H1 (cell line): ENCODE results near the gene TMEM129. TPM values are rescaled to one million over a fixed set of nuclear protein-coding genes. Genes with fewer than 3 reads are reported as not detected.
A peak's percentile ranks its signal among the peaks of the same experiment; 100 is the strongest.

Experiments used
- CTCF ChIA-PET: fragments of 300-600 bp; sonication (Branson Sonifier 250); formaldehyde crosslinking; loops from one replicate; lab custom pipeline; 2021; ENCODE audit not compliant: partially characterized antibody; lab: Charles Lee
- POLR2A ChIA-PET: fragments of 300-600 bp; sonication (Branson Sonifier 250); formaldehyde crosslinking; loops from one replicate; lab custom pipeline; 2021; ENCODE audit warnings: inconsistent platforms; ENCODE audit not compliant: partially characterized antibody; lab: Charles Lee
- DNase-seq, 2 experiments: peaks; one replicate each; pipeline versions ENCODE4 v3.0.0 to v3.0.0-alpha.2; 2010 to 2022; ENCODE audit warnings: low spot score in 2 of 2, low read depth in 1 of 2, mixed read lengths in 1 of 2
- FAIRE-seq: peaks from 2 replicates; lab custom pipeline; 2011; peaks lifted over from hg19 to GRCh38; lab: Jason Lieb, UNC
- H2AFZ ChIP-seq: 2 replicates; pipeline ENCODE4 v1.8.1; 2012; ENCODE audit warnings: low read length, inconsistent platforms
- H2AK5ac ChIP-seq: 2 replicates; pipeline ENCODE4 v1.6.1; 2013; ENCODE audit warnings: low read depth, low read length
- H2BK120ac ChIP-seq: replicated peaks from 2 replicates; pipeline ENCODE3; 2013; ENCODE audit warnings: low read depth, low read length, inconsistent platforms
- H2BK12ac ChIP-seq: 2 replicates; pipeline ENCODE4 v1.6.1; 2013; ENCODE audit warnings: low read depth, low read length
- H2BK15ac ChIP-seq: 2 replicates; pipeline ENCODE4 v1.6.1; 2013; ENCODE audit warnings: low read length
- H2BK20ac ChIP-seq: 2 replicates; pipeline ENCODE4 v1.6.1; 2013; ENCODE audit warnings: low read length
- H2BK5ac ChIP-seq: 2 replicates; pipeline ENCODE4 v1.6.1; 2013; ENCODE audit warnings: low read depth, low read length
- H3K14ac ChIP-seq: 2 replicates; pipeline ENCODE4 v1.6.1; 2013; ENCODE audit warnings: inconsistent platforms; ENCODE audit not compliant: insufficient read length
- H3K18ac ChIP-seq: 2 replicates; pipeline ENCODE4 v1.6.1; 2013; ENCODE audit warnings: low read length; ENCODE audit errors: extremely low read depth
- H3K23ac ChIP-seq: 2 replicates; pipeline ENCODE4 v1.6.1; 2013; ENCODE audit warnings: inconsistent platforms; ENCODE audit not compliant: insufficient read length
- H3K23me2 ChIP-seq: 2 replicates; pipeline ENCODE4 v1.6.1; 2013; ENCODE audit warnings: low read depth, low read length
- H3K27ac ChIP-seq: 2 replicates; pipeline ENCODE4 v1.6.1; 2011; ENCODE audit warnings: low read depth, low read length, inconsistent platforms
- H3K27me3 ChIP-seq, 4 experiments: replicated peaks in 1 of 4; 1 replicate in 1 of 4; 2 replicates in 3 of 4; pipeline versions ENCODE4 v1.6.1 to v1.8.1; 2011 to 2013; ENCODE audit warnings: low read length in 3 of 4, mild to moderate bottlenecking in 3 of 4, inconsistent platforms in 2 of 4, mixed read lengths in 2 of 4, moderate library complexity in 1 of 4; ENCODE audit not compliant: control insufficient read depth in 3 of 4, insufficient read depth in 3 of 4; ENCODE audit errors: extremely low read depth in 1 of 4
- H3K36me3 ChIP-seq, 4 experiments: 2 replicates each; pipeline versions ENCODE4 v1.6.1 to v1.8.1; 2011 to 2013; ENCODE audit warnings: mild to moderate bottlenecking in 4 of 4, low read length in 3 of 4, moderate library complexity in 2 of 4, control low read depth in 1 of 4, inconsistent platforms in 1 of 4; ENCODE audit not compliant: insufficient read depth in 4 of 4, control insufficient read depth in 2 of 4
- H3K4ac ChIP-seq: replicated peaks from 2 replicates; pipeline ENCODE3; 2013; ENCODE audit warnings: low read length, low read depth, mixed read lengths, inconsistent platforms; ENCODE audit not compliant: insufficient read length
- H3K4me1 ChIP-seq, 4 experiments: replicated peaks in 1 of 4; 1 replicate in 1 of 4; 2 replicates in 3 of 4; pipeline versions ENCODE4 v1.6.1 to v1.8.1; 2011 to 2013; ENCODE audit warnings: low read length in 3 of 4, inconsistent platforms in 2 of 4, mixed read lengths in 1 of 4; ENCODE audit not compliant: insufficient read depth in 4 of 4, control insufficient read depth in 3 of 4
- H3K4me2 ChIP-seq, 2 experiments: 2 replicates each; pipeline versions ENCODE4 v1.6.1 to v1.8.1; 2011 to 2013; ENCODE audit warnings: low read depth in 2 of 2, low read length in 2 of 2, control low read depth in 1 of 2, inconsistent platforms in 1 of 2, mild to moderate bottlenecking in 1 of 2; ENCODE audit not compliant: insufficient read depth in 1 of 2
- H3K4me3 ChIP-seq, 4 experiments: fragments of 200-600, 300-600 bp in 1 of 4; sonication (generic), shearing (Covaris generic), sonication (Bioruptor Twin) in 1 of 4; 2 replicates each; pipeline versions ENCODE4 v1.5.1 to v1.8.1; 2011 to 2016; ENCODE audit warnings: low read length in 4 of 4, low read depth in 3 of 4, control low read depth in 2 of 4, inconsistent platforms in 2 of 4, mild to moderate bottlenecking in 2 of 4, mixed read lengths in 1 of 4, moderate library complexity in 1 of 4; ENCODE audit not compliant: insufficient read depth in 2 of 4; ENCODE audit errors: extremely low read depth in 1 of 4
- H3K56ac ChIP-seq: replicated peaks from 2 replicates; pipeline ENCODE3; 2013; ENCODE audit warnings: low read depth, mild to moderate bottlenecking, mixed read lengths, low read length, inconsistent platforms; ENCODE audit not compliant: insufficient read length
- H3K79me1 ChIP-seq: 2 replicates; pipeline ENCODE4 v1.6.1; 2013; ENCODE audit warnings: low read depth, low read length, control low read depth
- H3K79me2 ChIP-seq, 2 experiments: 2 replicates each; pipeline versions ENCODE4 v1.6.1 to v1.8.1; 2012 to 2013; ENCODE audit warnings: low read length in 2 of 2, mild to moderate bottlenecking in 2 of 2, inconsistent platforms in 1 of 2; ENCODE audit not compliant: insufficient read depth in 2 of 2, control insufficient read depth in 1 of 2
- H3K9ac ChIP-seq, 4 experiments: replicated peaks in 1 of 4; 1 replicate in 1 of 4; 2 replicates in 3 of 4; pipeline versions ENCODE4 v1.6.1 to v1.8.1; 2011 to 2013; ENCODE audit warnings: low read depth in 3 of 4, low read length in 3 of 4, control low read depth in 2 of 4, mild to moderate bottlenecking in 2 of 4, moderate library complexity in 2 of 4, inconsistent platforms in 1 of 4; ENCODE audit errors: extremely low read depth in 1 of 4
- H3K9me3 ChIP-seq, 2 experiments: 2 replicates each; pipeline versions ENCODE4 v1.6.1 to v1.8.1; 2012 to 2013; ENCODE audit warnings: mild to moderate bottlenecking in 2 of 2, moderate library complexity in 2 of 2, control low read depth in 1 of 2, inconsistent platforms in 1 of 2, low read depth in 1 of 2, low read length in 1 of 2, mixed read lengths in 1 of 2; ENCODE audit not compliant: insufficient read depth in 2 of 2
- H4K20me1 ChIP-seq, 2 experiments: replicated peaks in 1 of 2; 2 replicates each; pipeline versions ENCODE3 to v1.8.1; 2011 to 2013; ENCODE audit warnings: inconsistent platforms in 2 of 2, low read length in 2 of 2, mild to moderate bottlenecking in 1 of 2; ENCODE audit not compliant: insufficient read depth in 2 of 2, control insufficient read depth in 1 of 2
- H4K5ac ChIP-seq: 2 replicates; pipeline ENCODE4 v1.6.1; 2013; ENCODE audit warnings: low read length, low read depth, mixed read lengths, inconsistent platforms; ENCODE audit not compliant: insufficient read length
- H4K8ac ChIP-seq: 2 replicates; pipeline ENCODE4 v1.8.0; 2013; ENCODE audit warnings: mild to moderate bottlenecking, moderate library complexity, low read length, inconsistent platforms; ENCODE audit not compliant: insufficient read depth; ENCODE audit errors: extremely low read depth
- H4K91ac ChIP-seq: replicated peaks from 2 replicates; pipeline ENCODE3; 2013; ENCODE audit warnings: low read length, mixed read lengths, inconsistent platforms; ENCODE audit not compliant: insufficient read length
- CEBPB ChIP-seq: IDR thresholded peaks from 2 replicates; pipeline ENCODE4 v1.6.1; 2012; ENCODE audit warnings: low read depth, low read length
- RAD21 ChIP-seq, 2 experiments: IDR thresholded peaks in 1 of 2; conservative IDR thresholded peaks in 1 of 2; 2 replicates each; pipeline ENCODE4 v1.6.1; 2011; ENCODE audit warnings: low read depth in 2 of 2, low read length in 2 of 2, improper control_type of control experiment in 1 of 2, inconsistent platforms in 1 of 2, mild to moderate bottlenecking in 1 of 2, moderate library complexity in 1 of 2
- TAF1 ChIP-seq: IDR thresholded peaks from 2 replicates; pipeline ENCODE4 v1.6.1; 2011; ENCODE audit warnings: mild to moderate bottlenecking, low read depth, low read length
- TAF7 ChIP-seq: optimal IDR thresholded peaks from 2 replicates; pipeline ENCODE3; 2011; ENCODE audit warnings: low read depth, mild to moderate bottlenecking, inconsistent platforms, low read length, moderate library complexity, borderline replicate concordance
- WGBS, 2 experiments: shearing (Covaris generic) in 1 of 2; methylation state at CpG; one replicate each; pipeline versions ENCODE4 v1.1.6 to v1.1.7; 2013 to 2015; ENCODE audit warnings: low lambda C conversion rate in 2 of 2, mixed read lengths in 2 of 2, inconsistent platforms in 1 of 2, low coverage in 1 of 2, missing lambda C conversion rate in 1 of 2; ENCODE audit not compliant: insufficient replicate concordance in 2 of 2, insufficient coverage in 1 of 2, insufficient read length in 1 of 2; ENCODE audit errors: extremely low coverage in 1 of 2, missing lambda C conversion rate in 1 of 2; 5-methylcytosine and 5-hydroxymethylcytosine counted together
- polyA plus RNA-seq, 7 experiments: library from polyadenylated mRNA; depleted of rRNA in 3 of 7; stranded (reverse) in 5 of 7; unstranded in 2 of 7; fragments of >200 nt in 5 of 7; fragments of 200-250 nt in 2 of 7; gene quantifications; 1 replicate in 5 of 7; 2 replicates in 1 of 7; 4 replicates in 1 of 7; pipeline versions ENCODE4 v1.2.1 to v1.2.3, GENCODE V29; 2011 to 2013; ENCODE audit warnings: missing spikeins in 2 of 7, mixed read lengths in 2 of 7
- total RNA-seq: library from RNA; stranded (reverse); fragmentation: NEBNext Ultra II Directional; extraction: Animal tissue kit (Norgen Biotek cat#: 25700); gene quantifications from 2 replicates; pipeline ENCODE4 v1.2.1, GENCODE V29; 2021
- TF ChIP-seq, protein P1 (sequence below), 3 experiments: IDR thresholded peaks; 1 replicate in 2 of 3; 2 replicates in 1 of 3; pipeline versions ENCODE4 v1.5.1 to v1.6.1; 2011; ENCODE audit warnings: low read length in 3 of 3, mild to moderate bottlenecking in 3 of 3, inconsistent platforms in 2 of 3, low read depth in 1 of 3, moderate library complexity in 1 of 3; ENCODE audit not compliant: insufficient read depth in 1 of 3; ENCODE audit errors: control extremely low read depth in 1 of 3
- TF ChIP-seq, protein P2 (sequence below): IDR thresholded peaks from 2 replicates; pipeline ENCODE4 v1.6.1; 2012; ENCODE audit warnings: inconsistent platforms
- TF ChIP-seq, protein P3 (sequence below): IDR thresholded peaks from 2 replicates; pipeline ENCODE4 v1.6.1; 2011; ENCODE audit warnings: low read depth, mild to moderate bottlenecking, low read length; ENCODE audit not compliant: insufficient read depth

TMEM129 gene
- total and polyA plus RNA-seq, 2 of the 8 experiments (the other 6 are each of a cell fraction or from before 2014, with no cell fraction given), result 31.5 to 58.7 TPM

DNA sequence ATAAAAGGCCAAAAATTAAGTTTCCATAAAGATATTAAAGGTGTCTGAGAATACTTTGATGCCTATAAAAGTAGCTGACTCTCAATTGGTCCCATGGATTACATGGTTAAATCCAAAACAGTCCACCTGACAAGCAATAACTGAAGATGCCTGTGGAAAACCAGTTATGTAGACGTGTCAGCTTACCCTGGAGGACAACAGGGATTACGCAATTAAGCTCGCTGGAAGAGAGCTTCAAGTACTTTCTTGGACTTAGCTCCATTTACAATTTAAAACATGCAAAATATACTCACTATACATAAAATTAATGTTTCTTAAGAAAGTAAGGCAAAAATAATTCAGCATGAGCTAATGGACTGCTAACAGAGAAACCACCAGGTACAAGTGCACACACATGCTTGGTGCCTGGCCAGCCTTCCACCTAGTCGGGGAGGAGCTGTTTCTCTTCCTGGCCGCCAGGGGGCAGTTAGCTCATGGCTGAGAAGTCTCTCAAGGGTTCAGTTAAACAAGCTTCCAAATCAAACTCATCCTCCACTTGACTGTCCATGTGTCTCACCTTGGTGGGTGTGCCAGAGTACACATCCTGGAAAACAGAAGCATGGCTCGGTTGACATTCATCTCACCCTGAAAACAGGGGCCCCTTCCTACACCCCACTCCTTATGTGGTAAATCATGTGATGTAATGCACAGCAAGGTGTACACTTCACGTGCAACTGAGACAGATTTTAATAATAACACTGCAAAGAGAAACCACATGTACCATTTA lies 27.8 kb downstream of the TMEM129 start:
- no peak overlapping the region for H4K8ac ChIP-seq
- H2BK12ac ChIP-seq, result no peak overlapping the region
- H3K9me3 ChIP-seq, result no peaks in the 10 kb centered on the region
- H2AK5ac ChIP-seq, result no peak overlapping the region
- 74% methylated on average over 7 of the region's 7 CpGs; no CpG with 5 or more reads in 1 of the 2 experiments for WGBS, 2 experiments
- no peaks in the 10 kb centered on the region for H3K27me3 ChIP-seq
- no peaks in the 10 kb centered on the region for H3K79me1 ChIP-seq
- no peak overlapping the region for H3K14ac ChIP-seq
- no peaks in the 10 kb centered on the region for H3K79me2 ChIP-seq
- no peak overlapping the region for H2BK5ac ChIP-seq
- no peak overlapping the region for H2AFZ ChIP-seq
- no peak overlapping the region for H2BK20ac ChIP-seq
- CTCF ChIA-PET, result interaction anchor here (0.6 to 22.9 kb wide), 32 partner anchors 11 to 969 kb away, joined by 3 to 326 read pairs (median 4); partner anchors contain the start of genes FAM53A, SLBP, TACC3 and TMEM129
- H4K5ac ChIP-seq, result no peak overlapping the region
- no peak overlapping the region for H3K56ac ChIP-seq
- H3K23ac ChIP-seq, result no peak overlapping the region
- no peak overlapping the region for H2BK120ac ChIP-seq
- H3K4me3 ChIP-seq, result no peak overlapping the region
- peaks cover 15 to 54% (median 32%) of the 10 kb centered on the region in 4 experiments; a peak in 7 of 8 replicates for H3K36me3 ChIP-seq
- DNase-seq (peak in 1 of 2 experiments; percentile 75), FAIRE-seq (peak; percentile 19)
- no peaks in the 10 kb centered on the region for H3K4me1 ChIP-seq
- H2BK15ac ChIP-seq, result no peak overlapping the region
- POLR2A ChIA-PET, result interaction anchor here (0.7 to 1.8 kb wide), 7 partner anchors 11 to 121 kb away, joined by 3 to 7 read pairs (median 4); partner anchors contain the start of genes SLBP, TACC3 and TMEM129
- no peak overlapping the region for H3K27ac ChIP-seq
- no peak overlapping the region for H3K4ac ChIP-seq
- no peak overlapping the region for H4K91ac ChIP-seq
- H3K4me2 ChIP-seq, result no peak overlapping the region
- H3K23me2 ChIP-seq, result no peaks in the 10 kb centered on the region
- no peak overlapping the region for H3K18ac ChIP-seq
- H4K20me1 ChIP-seq, result peaks cover 5 to 9% of the 10 kb centered on the region in 2 experiments
- H3K9ac ChIP-seq, result no peak overlapping the region
- TF ChIP-seq, protein P1, sequence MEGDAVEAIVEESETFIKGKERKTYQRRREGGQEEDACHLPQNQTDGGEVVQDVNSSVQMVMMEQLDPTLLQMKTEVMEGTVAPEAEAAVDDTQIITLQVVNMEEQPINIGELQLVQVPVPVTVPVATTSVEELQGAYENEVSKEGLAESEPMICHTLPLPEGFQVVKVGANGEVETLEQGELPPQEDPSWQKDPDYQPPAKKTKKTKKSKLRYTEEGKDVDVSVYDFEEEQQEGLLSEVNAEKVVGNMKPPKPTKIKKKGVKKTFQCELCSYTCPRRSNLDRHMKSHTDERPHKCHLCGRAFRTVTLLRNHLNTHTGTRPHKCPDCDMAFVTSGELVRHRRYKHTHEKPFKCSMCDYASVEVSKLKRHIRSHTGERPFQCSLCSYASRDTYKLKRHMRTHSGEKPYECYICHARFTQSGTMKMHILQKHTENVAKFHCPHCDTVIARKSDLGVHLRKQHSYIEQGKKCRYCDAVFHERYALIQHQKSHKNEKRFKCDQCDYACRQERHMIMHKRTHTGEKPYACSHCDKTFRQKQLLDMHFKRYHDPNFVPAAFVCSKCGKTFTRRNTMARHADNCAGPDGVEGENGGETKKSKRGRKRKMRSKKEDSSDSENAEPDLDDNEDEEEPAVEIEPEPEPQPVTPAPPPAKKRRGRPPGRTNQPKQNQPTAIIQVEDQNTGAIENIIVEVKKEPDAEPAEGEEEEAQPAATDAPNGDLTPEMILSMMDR (IDR thresholded peaks at IDR 0.05; ENCODE audit: control extremely low read depth in 1 of 3, insufficient read depth in 1 of 3, low read depth in 1 of 3, low read length in 3 of 3), result peak in 2 of 3 experiments; percentile 91 to 98; a peak in 3 of 4 replicates
- no peak for TF ChIP-seq TAF7
- peak; percentile 67 to 73 for TF ChIP-seq RAD21 (IDR thresholded peaks at IDR 0.05 in 1 of 2, conservative IDR thresholded peaks at IDR 0.05 in 1 of 2; ENCODE audit: low read depth in 2 of 2, low read length in 2 of 2)
- TF ChIP-seq, protein P2, sequence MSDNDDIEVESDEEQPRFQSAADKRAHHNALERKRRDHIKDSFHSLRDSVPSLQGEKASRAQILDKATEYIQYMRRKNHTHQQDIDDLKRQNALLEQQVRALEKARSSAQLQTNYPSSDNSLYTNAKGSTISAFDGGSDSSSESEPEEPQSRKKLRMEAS, result 0 out of 2 replicates have a peak, but pooled peaks have one; percentile 26
- peak; percentile 94 for TF ChIP-seq CEBPB
- TF ChIP-seq, protein P3, sequence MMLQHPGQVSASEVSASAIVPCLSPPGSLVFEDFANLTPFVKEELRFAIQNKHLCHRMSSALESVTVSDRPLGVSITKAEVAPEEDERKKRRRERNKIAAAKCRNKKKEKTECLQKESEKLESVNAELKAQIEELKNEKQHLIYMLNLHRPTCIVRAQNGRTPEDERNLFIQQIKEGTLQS, result no peak
- TF ChIP-seq TAF1, result no peak
